ENCODE data around the gene PBXIP1.

The PBXIP1 gene

GRCh38 chr1:154972517-154973343, 16.8 kb upstream of the PBXIP1 start:
- peak; percentile 98 for DNase-seq (ENCODE audit: low read depth)

- DNase-seq (ENCODE audit: low read depth) = no peak
Observed at GRCh38 chr1:154972213-154972516, 16.3 kb upstream of the PBXIP1 start.

- DNase-seq (ENCODE audit: low read depth) = peak; percentile 24
Observed at GRCh38 chr1:154971341-154971998, 15.6 kb upstream of the PBXIP1 start.

GRCh38 chr1:154970631-154971340, 14.9 kb upstream of the PBXIP1 start, which contains the start of gene SHC1:
Gene SHC1 (minus strand): TSS chr1:154970747. CDS start chr1:154970526, 221 bp downstream.
- peak; percentile 96 for DNase-seq (ENCODE audit: low read depth)

GRCh38 chr1:154969860-154970452, 14.1 kb upstream of the PBXIP1 start:
- peak; percentile 23 for DNase-seq (ENCODE audit: low read depth)

GRCh38 chr1:154969246-154969645, 13.3 kb upstream of the PBXIP1 start:
- no peak for DNase-seq (ENCODE audit: low read depth)

GRCh38 chr1:154968731-154969130, 12.8 kb upstream of the PBXIP1 start:
- no peak for DNase-seq (ENCODE audit: low read depth)

- DNase-seq (ENCODE audit: low read depth) = no peak
Observed at GRCh38 chr1:154967331-154967950, 11.5 kb upstream of the PBXIP1 start.

GRCh38 chr1:154966111-154966510, 10.2 kb upstream of the PBXIP1 start:
- no peak for DNase-seq (ENCODE audit: low read depth)

GRCh38 chr1:154964359-154964758, 8.5 kb upstream of the PBXIP1 start:
- DNase-seq (ENCODE audit: low read depth) = no peak

- no peak for DNase-seq (ENCODE audit: low read depth)
Observed at GRCh38 chr1:154963643-154964042, 7.7 kb upstream of the PBXIP1 start.

- DNase-seq (ENCODE audit: low read depth) = no peak
Observed at GRCh38 chr1:154962795-154963330, 7.0 kb upstream of the PBXIP1 start.

GRCh38 chr1:154962156-154962749, 6.4 kb upstream of the PBXIP1 start:
- DNase-seq (ENCODE audit: low read depth) = peak; percentile 56

- peak; percentile 80 for DNase-seq (ENCODE audit: low read depth)
Observed at GRCh38 chr1:154961207-154962155, 5.6 kb upstream of the PBXIP1 start, which contains the start of gene PYGO2. Gene PYGO2 (minus strand): TSS chr1:154961782. CDS start chr1:154961576, 206 bp downstream.

GRCh38 chr1:154960446-154961136, 4.7 kb upstream of the PBXIP1 start:
- no peak for DNase-seq (ENCODE audit: low read depth)

- no peak for DNase-seq (ENCODE audit: low read depth)
Observed at GRCh38 chr1:154959426-154959780, 3.5 kb upstream of the PBXIP1 start.

GRCh38 chr1:154958681-154959425, 3.0 kb upstream of the PBXIP1 start:
- no peak for DNase-seq (ENCODE audit: low read depth)

- DNase-seq (ENCODE audit: low read depth) = no peak
Observed at GRCh38 chr1:154958036-154958435, 2.1 kb upstream of the PBXIP1 start.

Measured in ELR (cell line).